Parietal lobe (tissue), 2 donors: ENCODE data around the gene ZNF629. TPM values are rescaled to one million over a fixed set of nuclear protein-coding genes. Genes with fewer than 3 reads are reported as not detected.

Experiments
- small RNA-seq: library from RNA; depleted of rRNA; stranded (forward); fragments of <200 nt; gene quantifications from one replicate; pipeline ENCODE3, GENCODE V24; 2014; ENCODE audit warnings: low replicate concordance
- total RNA-seq: library from RNA; depleted of rRNA; stranded (reverse); fragments of >200 nt; gene quantifications from one replicate; pipeline ENCODE4 v1.2.3, GENCODE V29; 2014

ZNF629 gene
- total RNA-seq, result 18.8 TPM

DNA sequence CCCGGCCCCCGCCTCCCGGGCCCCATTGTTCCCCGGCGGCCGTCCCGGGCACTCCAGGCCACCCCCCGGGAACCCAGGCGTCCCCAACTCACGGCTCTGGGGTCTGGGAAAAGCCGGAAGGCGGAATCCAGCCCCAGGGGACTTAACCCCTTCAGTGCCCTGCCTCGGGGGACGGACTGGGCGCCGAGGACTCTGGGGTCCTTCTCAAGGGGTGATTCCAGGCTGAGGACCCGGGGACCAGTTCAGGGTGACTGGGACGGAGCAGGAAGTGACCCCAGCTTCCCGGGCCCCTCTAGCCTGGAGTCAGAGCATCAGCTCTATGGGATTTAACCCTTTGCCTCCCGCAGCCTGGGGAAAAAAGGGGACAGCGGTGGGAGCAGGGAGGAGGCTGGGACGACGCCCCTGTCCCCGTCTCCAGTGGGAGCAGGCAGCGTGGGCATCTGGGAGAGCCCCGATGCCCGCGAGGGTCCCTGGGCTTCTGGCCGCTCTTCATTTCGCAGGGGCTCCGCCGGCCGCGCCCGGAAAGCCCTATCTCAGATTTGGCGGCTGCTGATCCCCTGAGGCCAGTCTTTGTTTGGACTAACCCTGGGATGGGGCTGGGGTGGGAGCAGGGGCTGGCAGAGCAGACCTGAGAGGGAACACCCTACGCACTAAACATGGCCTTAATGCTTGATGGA, at the start of gene ZNF629:
TSS of gene ZNF629 (minus strand) at position 270 of the 677 bp plus-strand sequence. CDS start 2,723 bp downstream, outside the sequence.

GRCh38 chr16:30761928-30762902, 24.8 kb downstream of the ZNF629 start, which contains the start of the genes CFAP119 and RNF40:
Gene CFAP119 (minus strand): TSS chr16:30762062. CDS start chr16:30761748, 314 bp downstream.
Gene RNF40 (plus strand): TSS chr16:30762322. CDS start chr16:30762546, 224 bp downstream.

DNA sequence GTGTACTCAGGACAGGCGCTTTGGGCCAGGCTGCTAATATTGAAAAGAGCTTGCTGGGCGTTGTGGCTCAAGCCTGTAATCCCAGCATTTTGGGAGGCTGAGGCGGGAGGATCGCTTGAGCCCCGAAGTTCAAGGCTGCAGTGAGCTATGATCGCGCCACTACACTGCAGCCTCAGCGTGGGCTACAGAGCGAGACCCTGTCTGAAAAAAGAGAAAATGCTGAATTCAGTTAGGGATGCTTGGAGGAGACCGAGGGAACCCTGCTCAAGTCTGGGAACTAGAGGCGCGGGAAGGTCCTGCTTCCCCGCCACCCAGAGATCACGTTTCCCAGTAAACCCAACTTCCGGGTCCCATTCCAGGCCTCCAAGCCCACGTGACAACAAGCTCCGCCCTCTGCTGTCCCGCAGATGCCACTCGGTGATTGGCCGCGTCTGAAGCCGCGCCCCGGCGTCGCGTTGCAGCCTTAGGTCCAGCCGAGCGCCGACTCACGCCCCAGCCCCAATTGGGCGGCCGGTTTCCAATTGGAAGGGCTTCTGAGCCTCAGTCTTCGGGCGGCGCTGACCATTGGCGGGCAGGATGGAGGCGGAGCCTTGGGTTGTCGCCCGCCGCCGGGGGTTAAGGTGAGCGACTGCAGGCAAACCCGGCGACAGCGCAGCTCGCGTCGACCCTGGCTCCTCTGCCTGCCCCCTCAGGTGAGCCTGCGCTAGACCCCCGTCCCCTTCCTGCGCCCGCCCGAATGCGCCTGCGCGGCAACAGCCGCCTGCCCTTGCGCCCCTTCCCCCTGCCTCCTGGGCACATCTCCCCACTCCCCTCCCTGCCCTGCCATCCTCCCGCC, 39.0 kb downstream of the ZNF629 start, which contains the start of gene PHKG2:
TSS of gene PHKG2 (plus strand) at position 627 of the 835 bp plus-strand sequence. CDS start 396 bp downstream, outside the sequence.

Small RNAs within 50 kb of the gene (small RNA-seq; reads per million reads assigned to genes)
- gene RF00017, result not detected

Other genes starting within 250 kb of the ZNF629 start
- 13.8 TPM for gene ZNF764, start 228.8 kb downstream of the ZNF629 start, total RNA-seq
- 11.3 TPM for gene ZNF688, start 215.5 kb downstream of the ZNF629 start, total RNA-seq
- 33.2 TPM for gene ZNF785, start 201.5 kb downstream of the ZNF629 start, total RNA-seq
- gene ZNF689, start 176.8 kb downstream of the ZNF629 start, total RNA-seq, result 11.0 TPM
- gene PRR14, start 136.2 kb downstream of the ZNF629 start, total RNA-seq, result 16.3 TPM
- gene FBRS, start 128.8 kb downstream of the ZNF629 start, total RNA-seq, result 26.0 TPM
- 47.3 TPM for gene SRCAP, start 88.0 kb downstream of the ZNF629 start, total RNA-seq
- 12.8 TPM for gene PHKG2, start 38.8 kb downstream of the ZNF629 start, total RNA-seq
- gene CFAP119, start 25.1 kb downstream of the ZNF629 start, total RNA-seq, result 5.3 TPM
- gene RNF40, start 24.9 kb downstream of the ZNF629 start, total RNA-seq, result 124 TPM
- 47.3 TPM for gene BCL7C, start 106.9 kb upstream of the ZNF629 start, total RNA-seq
- 0.31 TPM for gene CTF1, start 109.4 kb upstream of the ZNF629 start, total RNA-seq
- 45.4 TPM for gene FBXL19, start 136.4 kb upstream of the ZNF629 start, total RNA-seq
- 3.8 TPM for gene ORAI3, start 161.9 kb upstream of the ZNF629 start, total RNA-seq
- gene SETD1A, start 170.5 kb upstream of the ZNF629 start, total RNA-seq, result 5.0 TPM
- gene HSD3B7, start 198.0 kb upstream of the ZNF629 start, total RNA-seq, result 0.94 TPM
- gene STX1B, start 223.4 kb upstream of the ZNF629 start, total RNA-seq, result 31.6 TPM
- 26.3 TPM for gene STX4, start 246.4 kb upstream of the ZNF629 start, total RNA-seq